NCI-H345 treated with DMSO at 0.1 percent for 48 hours (cell line): ENCODE results near the gene EZH2.

Experiments used
- DNase-seq: peaks from one replicate; lab custom pipeline; 2025; ENCODE audit not compliant: unreplicated experiment; lab: John Stamatoyannopoulos, UW

The EZH2 gene

GRCh38 chr7:148858489-148858888, 25.6 kb downstream of the EZH2 start:
- no peak for DNase-seq

DNA sequence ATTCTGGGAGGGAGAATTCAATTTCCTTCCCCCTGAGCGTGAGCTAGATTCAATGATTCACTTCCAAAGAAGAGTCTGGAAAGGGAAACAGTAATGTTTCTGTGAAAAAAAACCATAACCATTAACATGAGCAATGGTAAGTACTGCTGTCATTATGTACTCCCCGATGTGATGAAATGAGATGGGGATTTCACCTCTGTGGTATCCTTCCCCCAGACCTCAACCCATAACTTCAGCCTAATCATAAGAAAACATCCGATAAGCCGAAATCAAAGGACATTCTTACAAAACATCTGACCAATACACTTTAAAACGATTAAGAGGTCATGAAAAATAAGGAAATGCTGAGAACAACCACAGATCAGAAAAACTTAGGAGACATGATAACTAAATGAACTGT, 27.2 kb downstream of the EZH2 start:
- DNase-seq, result no peak

DNA sequence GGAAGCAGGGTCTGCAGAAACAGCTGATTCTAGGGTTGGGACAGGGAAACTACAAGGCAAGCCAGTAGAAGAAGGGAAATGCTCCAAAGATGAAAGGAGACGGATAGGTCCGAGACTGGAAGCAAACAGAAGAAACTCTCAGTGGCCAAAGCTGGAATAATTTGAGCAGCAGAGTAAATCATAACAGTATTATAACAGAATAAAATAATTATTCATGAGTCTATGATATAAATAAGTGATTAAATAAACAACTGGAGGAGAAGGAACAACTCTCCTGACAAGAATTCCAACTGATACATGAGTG, 27.6 kb downstream of the EZH2 start:
- no peak for DNase-seq

DNA sequence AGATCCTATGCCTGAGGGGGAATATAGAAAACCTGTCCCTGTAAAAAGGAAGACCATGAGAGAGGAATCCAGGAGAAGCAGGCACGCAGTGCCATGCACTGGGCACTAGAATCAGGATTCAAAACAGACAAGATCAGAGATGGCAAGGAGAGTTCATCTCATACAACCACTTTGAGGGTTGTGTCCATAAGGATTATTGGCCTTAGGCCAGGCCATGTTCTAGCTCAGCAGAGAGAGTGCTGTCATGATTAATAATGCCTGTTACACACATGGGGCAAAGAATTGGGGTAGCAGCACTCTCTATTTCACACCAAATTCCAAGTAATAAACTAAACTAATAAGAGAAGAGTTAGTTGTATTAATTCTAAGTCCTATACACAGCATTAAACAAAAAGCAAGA, 29.1 kb downstream of the EZH2 start:
- no peak for DNase-seq

DNA sequence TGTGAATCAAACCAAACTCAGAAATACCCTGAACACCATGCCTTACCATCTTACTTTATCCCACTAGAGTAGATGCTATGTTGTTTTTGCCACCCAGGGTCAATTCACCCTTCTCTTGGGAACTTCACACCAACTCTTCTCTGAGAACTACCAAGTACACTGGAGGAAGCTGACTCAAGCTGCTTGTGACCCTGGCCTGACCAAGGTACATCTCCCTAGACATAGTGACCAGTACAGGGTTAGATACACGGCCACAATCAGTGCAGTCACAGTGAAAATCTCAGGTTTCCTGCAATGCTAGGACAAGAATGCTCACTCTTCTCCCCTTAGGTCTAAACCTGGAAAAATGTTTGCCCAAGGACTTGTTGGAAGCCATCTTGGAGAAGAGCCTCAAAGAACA, 31.8 kb downstream of the EZH2 start:
- DNase-seq, result no peak

- DNase-seq, result no peak
Measured at GRCh38 chr7:148850564-148850963, 33.5 kb downstream of the EZH2 start.

GRCh38 chr7:148849393-148850098, 34.5 kb downstream of the EZH2 start:
- no peak for DNase-seq

GRCh38 chr7:148847815-148848734, 36.0 kb downstream of the EZH2 start:
- no peak for DNase-seq

DNA sequence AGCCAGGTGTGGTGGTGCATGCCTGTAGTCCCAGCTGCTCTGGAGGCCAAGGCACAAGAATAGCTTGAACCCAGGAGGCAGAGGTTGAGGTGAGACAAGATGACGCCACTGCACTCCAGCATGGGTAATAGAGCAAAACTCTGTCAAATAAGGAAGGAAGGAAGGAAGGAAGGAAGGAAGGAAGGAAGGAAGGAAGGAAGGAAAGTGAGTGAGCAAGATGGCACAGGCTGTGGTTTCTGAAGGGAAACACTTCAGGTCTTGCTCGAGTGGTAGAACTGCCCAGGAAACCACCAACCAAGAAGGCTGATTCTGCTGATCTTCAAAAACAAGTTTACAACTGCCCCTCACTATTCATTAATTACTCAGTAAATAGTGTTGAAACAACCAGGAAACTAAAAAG, 45.2 kb downstream of the EZH2 start:
- no peak for DNase-seq

DNA sequence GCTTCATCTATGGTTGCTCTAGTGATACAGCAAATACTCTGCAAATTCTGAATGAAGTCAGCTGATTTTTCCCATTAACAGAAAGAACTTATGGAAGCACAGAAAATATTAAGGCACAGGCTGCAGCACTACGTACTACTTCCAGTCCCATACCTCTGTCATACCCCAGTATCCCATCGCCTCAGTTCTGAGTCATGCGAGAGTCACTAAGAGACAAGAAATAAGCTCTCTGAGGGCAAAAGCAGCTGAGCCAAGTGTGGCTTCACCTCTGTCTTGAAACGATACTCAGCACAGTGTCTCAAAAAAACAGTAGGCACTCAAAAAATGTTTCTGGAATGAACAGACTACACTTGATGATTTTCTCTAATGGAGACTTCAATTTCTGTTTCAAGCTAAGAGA, 48.2 kb downstream of the EZH2 start:
- DNase-seq, result no peak

DNA sequence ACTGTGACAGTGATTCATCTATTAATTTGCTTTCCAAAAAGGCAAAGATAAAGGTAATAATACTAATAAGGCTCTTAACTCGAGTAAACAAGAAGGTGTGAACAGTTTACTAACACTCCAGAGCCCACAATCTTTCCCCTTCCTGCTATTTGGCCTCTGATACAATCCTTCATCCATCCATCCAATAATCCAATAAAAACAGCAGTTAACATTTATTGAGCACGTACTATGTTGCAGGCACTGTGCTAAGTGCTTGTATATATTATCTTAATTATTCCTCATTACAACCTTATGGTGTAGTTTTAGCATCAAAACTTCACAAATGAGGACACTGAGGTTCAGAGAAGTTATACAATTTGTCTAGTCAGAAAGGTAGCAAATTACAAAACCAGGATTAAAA, 49.5 kb downstream of the EZH2 start:
- DNase-seq, result no peak

DNA sequence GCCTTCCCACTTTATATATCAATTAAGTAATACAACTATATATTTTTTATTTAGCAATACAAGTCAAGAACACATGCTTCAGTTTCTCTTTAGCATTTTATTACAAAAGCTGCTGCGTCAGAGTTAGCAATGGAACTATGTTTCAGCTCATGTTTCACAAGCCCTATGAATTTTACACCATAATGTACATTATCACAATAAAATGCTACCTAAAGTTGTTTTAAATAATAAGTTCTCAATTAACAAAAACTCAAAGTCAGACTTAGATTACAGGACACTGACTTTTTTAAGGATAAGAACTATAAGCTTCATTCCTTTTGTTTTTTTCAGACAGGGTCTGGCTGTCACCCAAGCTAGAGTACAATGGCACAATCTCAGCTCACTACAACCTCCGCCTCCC, 52.3 kb downstream of the EZH2 start:
- no peak for DNase-seq

DNA sequence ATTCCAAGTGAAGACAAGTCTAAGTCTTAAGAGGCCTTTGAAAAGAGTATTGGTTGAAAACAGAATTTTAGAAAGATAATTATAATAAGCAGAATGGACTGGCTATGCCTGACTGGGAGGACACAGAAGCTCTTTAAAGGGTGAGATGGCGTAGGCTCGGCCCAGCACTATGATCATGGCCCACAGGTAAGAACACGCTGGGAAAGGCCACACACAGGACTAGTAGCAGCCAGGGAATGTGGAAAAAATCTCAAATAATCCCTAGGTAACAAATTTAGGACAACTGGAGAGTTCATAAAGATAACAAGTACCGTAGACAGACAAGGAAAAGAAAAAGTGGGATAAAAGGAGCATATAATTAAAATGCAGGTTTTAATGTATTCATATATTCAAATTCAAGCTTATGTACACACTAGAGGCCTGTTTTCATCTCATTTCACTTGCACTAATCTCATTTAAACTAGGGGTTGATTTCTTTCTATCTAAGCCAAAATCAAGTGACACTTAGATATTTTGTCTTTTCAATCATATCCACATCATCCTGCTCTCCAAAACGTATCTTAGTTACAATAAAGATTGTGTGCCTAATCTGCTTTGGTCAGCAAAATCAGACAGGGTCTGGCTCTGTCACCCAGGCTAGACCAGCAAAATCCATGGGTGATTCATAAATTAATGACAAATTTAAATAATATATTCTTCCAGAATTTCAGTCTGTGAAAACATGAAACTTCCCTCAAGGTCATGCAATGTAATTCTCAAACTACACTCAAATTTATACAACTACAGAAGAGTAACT, 53.0 kb downstream of the EZH2 start:
- DNase-seq, result no peak

DNA sequence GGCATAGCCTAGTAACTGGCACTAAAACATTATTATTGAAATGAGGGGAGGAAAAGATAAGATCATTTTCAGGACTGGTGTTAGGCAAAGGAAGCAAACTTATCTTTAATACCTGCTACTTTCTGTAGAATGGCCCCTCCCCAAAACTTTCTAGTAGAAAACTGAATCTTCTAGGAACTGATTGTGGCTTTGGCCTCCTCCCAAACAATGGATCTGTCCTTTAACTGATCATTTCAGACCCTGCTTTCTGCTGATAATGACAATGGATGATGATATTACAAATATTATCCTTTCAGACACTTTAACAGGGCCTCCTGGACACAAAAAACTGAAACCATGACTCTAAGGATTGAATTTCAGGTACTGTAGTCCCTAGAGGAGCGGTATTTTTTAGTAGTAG, 55.1 kb downstream of the EZH2 start:
- DNase-seq, result no peak

- no peak for DNase-seq
Measured at GRCh38 chr7:148825338-148825737, 58.8 kb downstream of the EZH2 start.

DNA sequence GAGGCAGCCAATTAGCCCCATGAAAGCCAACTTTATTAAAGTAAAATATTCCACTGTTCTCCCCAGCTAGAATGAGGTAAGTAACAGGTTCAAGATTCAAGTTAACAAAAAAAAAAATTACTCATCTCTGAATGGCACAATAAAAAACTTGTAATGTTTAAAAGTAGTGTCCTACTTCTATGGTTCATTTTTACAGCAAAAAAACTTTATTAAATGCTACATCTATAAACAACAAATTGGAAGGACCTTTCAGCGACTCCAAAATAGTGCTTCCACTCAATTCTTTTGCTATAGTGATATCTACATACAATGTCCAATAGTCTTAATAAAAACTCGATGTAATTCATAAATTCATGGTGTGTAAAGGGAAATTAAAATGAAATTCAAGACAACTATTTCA, 59.2 kb downstream of the EZH2 start:
- no peak for DNase-seq

- no peak for DNase-seq
Measured at GRCh38 chr7:148821422-148821821, 62.7 kb downstream of the EZH2 start.

DNA sequence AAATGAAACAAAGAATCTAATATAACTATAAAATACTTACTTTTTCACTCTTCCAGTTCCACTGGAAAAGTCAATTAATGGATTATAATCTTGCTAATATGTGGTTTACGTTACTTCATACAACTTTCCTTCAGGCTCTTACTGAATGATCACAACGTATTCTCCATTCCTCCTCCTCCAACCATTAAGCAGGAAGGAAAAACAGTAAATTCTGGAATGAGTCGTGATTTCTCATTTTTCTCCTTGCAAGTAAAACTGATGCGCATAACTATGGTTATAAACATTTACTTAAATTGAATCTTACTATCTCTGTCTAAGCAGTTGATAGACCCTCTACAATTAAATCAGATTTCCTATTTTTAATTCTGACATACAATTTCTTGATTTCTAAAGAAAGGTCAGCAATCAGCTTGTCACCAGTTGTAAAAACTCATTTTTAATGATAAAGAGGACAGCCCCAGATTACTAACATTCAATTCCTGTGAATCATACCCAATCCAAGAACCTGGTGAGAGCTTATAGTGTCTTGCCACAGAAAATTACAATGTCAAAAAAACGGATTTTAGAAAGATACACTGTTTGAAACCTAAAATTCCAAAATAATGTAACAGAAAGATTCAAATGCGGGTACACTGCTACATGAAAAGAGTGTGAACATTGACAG, 64.3 kb downstream of the EZH2 start:
- DNase-seq, result no peak

- DNase-seq, result no peak
Measured at GRCh38 chr7:148815612-148816011, 68.5 kb downstream of the EZH2 start.

GRCh38 chr7:148814922-148815559, 69.0 kb downstream of the EZH2 start:
- no peak for DNase-seq

GRCh38 chr7:148813890-148814289, 70.2 kb downstream of the EZH2 start:
- no peak for DNase-seq
